ENCODE measurements around the gene NHS.

Gene NHS

GRCh38 chrX:17740137-17741122 lies 365.4 kb downstream of the NHS start:
- DNase-seq = no peak

GRCh38 chrX:17741123-17741511 lies 366.1 kb downstream of the NHS start:
- no peak for DNase-seq

- no peak for DNase-seq
These were observed 368.9 kb downstream of the NHS start for GRCh38 chrX:17743913-17744312.

GRCh38 chrX:17744896-17745523 lies 370.0 kb downstream of the NHS start:
- no peak for DNase-seq

- DNase-seq = no peak
These were observed 372.7 kb downstream of the NHS start for GRCh38 chrX:17747692-17748091.

- no peak for DNase-seq
These were observed 373.7 kb downstream of the NHS start for GRCh38 chrX:17748684-17749083.

- no peak for DNase-seq
These were observed 375.4 kb downstream of the NHS start for GRCh38 chrX:17750436-17750835.

GRCh38 chrX:17758382-17758781 lies 383.4 kb downstream of the NHS start:
- DNase-seq = no peak

GRCh38 chrX:17759990-17760389 lies 385.0 kb downstream of the NHS start:
- no peak for DNase-seq

- DNase-seq = no peak
These were observed 392.7 kb downstream of the NHS start for GRCh38 chrX:17767734-17768133.

GRCh38 chrX:17768997-17769396 lies 394.0 kb downstream of the NHS start:
- no peak for DNase-seq

- DNase-seq = no peak
These were observed 394.8 kb downstream of the NHS start for GRCh38 chrX:17769701-17770269.

GRCh38 chrX:17773221-17773876 lies 398.3 kb downstream of the NHS start:
- no peak for DNase-seq

GRCh38 chrX:17774053-17774452 lies 399.1 kb downstream of the NHS start:
- no peak for DNase-seq

- DNase-seq = no peak
These were observed 404.0 kb downstream of the NHS start for GRCh38 chrX:17778997-17779396.

- DNase-seq = no peak
These were observed 404.4 kb downstream of the NHS start for GRCh38 chrX:17779434-17779833.

Data from MV-4-11 (cell line).